Pancreas (tissue), 10 donors: ENCODE measurements around the gene ZNF423. TPM values are rescaled to one million over a fixed set of nuclear protein-coding genes. Genes with fewer than 3 reads are reported as not detected.

Source experiments
- ATAC-seq, 4 donors: fragments of 200-7000 bp; cut with Tn5 transposase; one replicate each; pipeline versions ENCODE4 v1.8.0 to v1.9.1; 2020; ENCODE audit warnings: mild to moderate bottlenecking in 4 of 4, moderate library complexity in 4 of 4
- DNase-seq, 6 donors: peaks; one replicate each; pipeline ENCODE4 v3.0.0-alpha.2; 2020
- FAIRE-seq: peaks from 2 replicates; lab custom pipeline; 2012; peaks lifted over from hg19 to GRCh38; lab: Jason Lieb, UNC
- H3K27ac ChIP-seq, 4 donors: fragments of 200-600 bp; sonication (generic); 1 replicate in 3 of 4; 2 replicates in 1 of 4; pipeline versions ENCODE4 v1.5.0 to v1.8.0; 2020
- H3K27me3 ChIP-seq, 4 donors: fragments of 200-600 bp; one replicate each; pipeline ENCODE4 v1.8.0; 2021
- H3K36me3 ChIP-seq, 3 donors: fragments of 200-600 bp; sonication (generic) in 1 of 3; one replicate each; pipeline versions ENCODE4 v1.5.0 to v1.8.0; 2020 to 2021
- H3K4me1 ChIP-seq, 3 donors: fragments of 200-600 bp; one replicate each; pipeline ENCODE4 v1.8.0; 2021
- H3K4me3 ChIP-seq, 4 donors: fragments of 200-600 bp; sonication (generic) in 2 of 4; one replicate each; pipeline versions ENCODE4 v1.5.0 to v1.8.0; 2020 to 2021
- H3K9me3 ChIP-seq, 4 donors: fragments of 200-600 bp; one replicate each; pipeline ENCODE4 v1.8.0; 2021
- WGBS, 2 donors: extraction: QIAGEN DNeasy Blood & Tissue Kit; methylation state at CpG; one replicate each; pipeline ENCODE4 v1.1.7; 2013; 5-methylcytosine and 5-hydroxymethylcytosine counted together
- intact Hi-C, 3 donors: fragments of 100-400 bp; cut with DNase I; formaldehyde crosslinking; loops; one replicate each; pipeline versions ENCODE4 v1.11.1 to v1.14.2; 2022
- polyA plus RNA-seq, 2 donors: library from polyadenylated mRNA; stranded (reverse); fragments of 200-250 nt; gene quantifications; one replicate each; pipeline ENCODE4 v1.2.3, GENCODE V29; 2013
- total RNA-seq, 6 donors: library from RNA; stranded (reverse); fragmentation: NEBNext Ultra II Directional in 4 of 6; extraction: Animal tissue kit (Norgen Biotek cat#: 25700) in 4 of 6; gene quantifications; one replicate each; pipeline versions ENCODE4 v1.2.1 to v1.2.4, GENCODE V29; 2021 to 2023
- TF ChIP-seq, protein P1 (sequence below), 4 donors: fragments of 200-600 bp; sonication (generic) in 3 of 4; IDR thresholded peaks; one replicate each; pipeline versions ENCODE4 v1.5.0 to v1.8.0; 2021; ENCODE audit warnings: antibody characterized with exemption in 4 of 4
- donor health status: healthy with polysubstance abuse.
- donor health status: DM: no; HTN: no; CAD: no; lungs with moderate emphysema.
- donor health status: DM: no; HTN: no; CAD: no.
- donor health status: control.
- donor health status: control.
- donor health status: Bipolar disorder and iron deficiency.
- donor health status: DM: yes; HTN: yes; CAD: no.
- donor health status: DM: no; HTN: no; CAD: no.
- donor health status: DM: no; HTN: no; CAD: no.
- donor health status: DM: yes; HTN: yes; CAD: no.

The ZNF423 gene
- total and polyA plus RNA-seq, 8 donors: 0.61 to 5.1 (median 3.0) TPM

DNA sequence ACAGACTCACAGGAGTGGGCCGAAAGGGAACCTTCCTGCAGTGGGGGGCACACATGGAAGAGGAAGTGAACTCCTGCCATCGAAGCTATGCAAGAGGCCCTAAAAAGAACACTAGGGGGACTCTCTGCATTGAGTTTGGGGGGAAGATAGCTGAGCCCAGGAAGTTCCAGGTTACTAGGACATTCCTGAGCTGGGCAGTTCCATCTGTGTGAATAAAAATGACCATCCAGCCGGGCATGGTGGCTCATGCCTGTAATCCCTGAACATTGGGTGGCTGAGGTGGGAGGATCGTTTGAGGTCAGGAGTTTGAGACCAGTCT is 211.8 kb downstream of the ZNF423 start:
- no peaks in the 10 kb centered on the region for H3K9me3 ChIP-seq
- TF ChIP-seq, protein P1, sequence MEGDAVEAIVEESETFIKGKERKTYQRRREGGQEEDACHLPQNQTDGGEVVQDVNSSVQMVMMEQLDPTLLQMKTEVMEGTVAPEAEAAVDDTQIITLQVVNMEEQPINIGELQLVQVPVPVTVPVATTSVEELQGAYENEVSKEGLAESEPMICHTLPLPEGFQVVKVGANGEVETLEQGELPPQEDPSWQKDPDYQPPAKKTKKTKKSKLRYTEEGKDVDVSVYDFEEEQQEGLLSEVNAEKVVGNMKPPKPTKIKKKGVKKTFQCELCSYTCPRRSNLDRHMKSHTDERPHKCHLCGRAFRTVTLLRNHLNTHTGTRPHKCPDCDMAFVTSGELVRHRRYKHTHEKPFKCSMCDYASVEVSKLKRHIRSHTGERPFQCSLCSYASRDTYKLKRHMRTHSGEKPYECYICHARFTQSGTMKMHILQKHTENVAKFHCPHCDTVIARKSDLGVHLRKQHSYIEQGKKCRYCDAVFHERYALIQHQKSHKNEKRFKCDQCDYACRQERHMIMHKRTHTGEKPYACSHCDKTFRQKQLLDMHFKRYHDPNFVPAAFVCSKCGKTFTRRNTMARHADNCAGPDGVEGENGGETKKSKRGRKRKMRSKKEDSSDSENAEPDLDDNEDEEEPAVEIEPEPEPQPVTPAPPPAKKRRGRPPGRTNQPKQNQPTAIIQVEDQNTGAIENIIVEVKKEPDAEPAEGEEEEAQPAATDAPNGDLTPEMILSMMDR (IDR thresholded peaks at IDR 0.05): no peak
- intact Hi-C loops: no loop called here
- no peaks in the 10 kb centered on the region for H3K36me3 ChIP-seq
- no peak for ATAC-seq
- no peak for DNase-seq
- no peak overlapping the region for H3K27ac ChIP-seq
- H3K4me1 ChIP-seq: no peaks in the 10 kb centered on the region
- FAIRE-seq: no peak
- no peak overlapping the region for H3K4me3 ChIP-seq
- WGBS, 2 donors: 71 to 80% methylated on average over 4 of the region's 4 CpGs
- H3K27me3 ChIP-seq: no peaks in the 10 kb centered on the region

DNA sequence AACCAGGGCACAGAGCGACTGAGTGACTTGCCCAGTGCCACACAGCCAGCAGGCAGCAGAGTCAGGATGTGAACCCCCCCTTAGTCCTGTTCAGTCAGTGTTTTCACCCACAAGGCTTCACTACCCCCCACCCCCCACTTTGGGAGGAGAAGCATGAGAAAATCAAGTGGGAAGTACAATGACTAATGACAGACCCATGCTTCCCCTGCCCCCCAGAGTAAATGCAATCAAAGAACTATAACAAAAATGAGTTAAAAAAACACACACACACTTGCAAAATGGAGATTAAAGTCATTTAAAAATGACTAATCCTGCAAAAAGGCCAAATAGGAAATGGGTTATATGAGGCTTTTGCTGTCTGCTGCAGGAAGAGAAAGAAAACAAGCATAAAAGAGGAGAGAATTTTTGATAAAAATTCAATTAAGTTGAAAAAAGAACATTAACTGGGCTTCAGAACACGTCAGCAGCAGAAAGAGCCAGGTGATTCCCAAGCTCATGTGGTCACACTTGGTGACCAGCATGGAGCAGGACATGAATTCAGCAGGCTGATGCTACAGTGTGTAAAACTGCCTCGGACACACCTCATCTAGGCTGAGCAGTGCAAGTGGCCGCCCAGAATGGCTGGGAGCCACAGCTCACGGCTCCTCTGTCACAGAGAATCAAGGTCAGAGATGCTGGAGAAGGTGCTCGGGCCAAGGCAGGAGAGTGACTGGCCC is 212.3 kb downstream of the ZNF423 start:
- DNase-seq: peak in 1 of 6 donors; percentile 27
- TF ChIP-seq, protein P1 (IDR thresholded peaks at IDR 0.05): no peak
- intact Hi-C loops: no loop called here
- 57 to 68% methylated on average over 6 of the region's 6 CpGs for WGBS, 2 donors
- no peaks in the 10 kb centered on the region for H3K36me3 ChIP-seq
- no peak for FAIRE-seq
- H3K27me3 ChIP-seq: no peaks in the 10 kb centered on the region
- no peaks in the 10 kb centered on the region for H3K4me1 ChIP-seq
- peak in 1 of 4 donors; percentile 48 for ATAC-seq
- H3K9me3 ChIP-seq: no peaks in the 10 kb centered on the region
- H3K27ac ChIP-seq: no peak overlapping the region
- H3K4me3 ChIP-seq: no peak overlapping the region

DNA sequence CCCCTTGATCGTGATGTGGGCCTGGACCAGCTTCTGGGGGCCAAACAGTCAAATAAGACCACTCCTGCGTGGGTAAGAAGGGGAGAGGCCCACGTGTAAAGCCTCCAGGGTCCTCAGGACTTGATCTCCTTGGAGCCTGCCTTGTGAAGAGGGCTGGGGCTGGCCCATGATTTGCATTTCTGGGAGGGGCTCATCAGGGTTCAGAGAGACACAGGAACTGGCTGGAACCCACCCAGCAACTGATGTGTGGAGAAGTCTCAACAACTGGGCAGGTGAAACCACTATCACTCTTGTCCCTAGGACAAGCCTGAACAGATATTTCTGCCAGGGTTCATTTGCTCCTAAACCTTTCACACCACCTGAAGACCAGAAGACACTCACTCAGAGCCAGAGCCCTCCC is 214.7 kb downstream of the ZNF423 start:
- TF ChIP-seq, protein P1 (IDR thresholded peaks at IDR 0.05): no peak
- no peak for ATAC-seq
- no peaks in the 10 kb centered on the region for H3K4me1 ChIP-seq
- H3K9me3 ChIP-seq: no peaks in the 10 kb centered on the region
- no peak for DNase-seq
- no peaks in the 10 kb centered on the region for H3K27me3 ChIP-seq
- H3K27ac ChIP-seq: no peak overlapping the region
- 80 to 82% methylated on average over 3 of the region's 3 CpGs for WGBS, 2 donors
- no peak overlapping the region for H3K4me3 ChIP-seq
- intact Hi-C loops: no loop called here
- no peak for FAIRE-seq
- no peaks in the 10 kb centered on the region for H3K36me3 ChIP-seq

DNA sequence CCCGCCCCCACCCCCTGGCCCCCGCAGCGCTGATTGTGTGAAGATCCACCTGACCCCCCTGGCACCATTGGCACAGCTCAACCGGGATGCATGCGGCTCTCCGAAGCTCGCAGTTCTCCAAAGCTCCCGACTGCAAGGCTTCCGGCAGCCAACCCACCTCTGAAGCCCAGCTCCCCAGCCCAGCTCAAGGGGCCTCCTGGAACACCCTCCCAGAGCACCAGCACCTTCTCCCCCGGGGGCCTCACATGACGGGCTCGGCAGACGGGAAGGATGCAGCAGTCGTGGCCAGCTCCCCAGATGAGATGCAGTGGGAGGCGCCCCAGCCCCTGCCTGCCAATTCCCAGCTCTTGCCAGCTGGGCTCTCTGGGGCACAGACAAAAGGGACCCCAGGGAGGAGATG is 215.3 kb downstream of the ZNF423 start:
- DNase-seq: peak in 1 of 6 donors; percentile 46
- no peak overlapping the region for H3K27ac ChIP-seq

More for the DNA sequence above, 215.3 kb downstream of the ZNF423 start:
- no peaks in the 10 kb centered on the region for H3K27me3 ChIP-seq
- H3K4me3 ChIP-seq: no peak overlapping the region
- intact Hi-C loops: no loop called here
- no peak for FAIRE-seq
- no peaks in the 10 kb centered on the region for H3K36me3 ChIP-seq
- ATAC-seq: no peak
- TF ChIP-seq, protein P1 (IDR thresholded peaks at IDR 0.05): no peak
- no peaks in the 10 kb centered on the region for H3K9me3 ChIP-seq
- 75% methylated on average over 15 of the region's 15 CpGs for WGBS, 2 donors
- H3K4me1 ChIP-seq: no peaks in the 10 kb centered on the region
